GM21786 (cell line): ENCODE results near the gene ZNF106.

Experiments used
- ATAC-seq: cut with Tn5 transposase; IDR thresholded peaks from one replicate; pipeline ENCODE4 v1.9.1; 2021; ENCODE audit not compliant: unreplicated experiment

ZNF106 gene

GRCh38 chr15:42373274-42373673, 117.7 kb downstream of the ZNF106 start:
- ATAC-seq: no peak

- no peak for ATAC-seq
Measured at GRCh38 chr15:42371096-42371495, 119.8 kb downstream of the ZNF106 start.

GRCh38 chr15:42368096-42368495, 122.8 kb downstream of the ZNF106 start:
- ATAC-seq: no peak

GRCh38 chr15:42367041-42367440, 123.9 kb downstream of the ZNF106 start:
- ATAC-seq: no peak

GRCh38 chr15:42365921-42366550, 124.9 kb downstream of the ZNF106 start:
- ATAC-seq: no peak

- no peak for ATAC-seq
Measured at GRCh38 chr15:42364529-42364928, 126.4 kb downstream of the ZNF106 start.

GRCh38 chr15:42363942-42364341, 127.0 kb downstream of the ZNF106 start:
- ATAC-seq: no peak

- ATAC-seq: no peak
Measured at GRCh38 chr15:42363487-42363886, 127.5 kb downstream of the ZNF106 start.
